HEK293 (cell line): ENCODE results near the gene FAM120C.
A peak's percentile ranks its signal among the peaks of the same experiment; 100 is the strongest.

Experiments
- CTCF ChIA-PET: fragments of 350-600 bp; formaldehyde crosslinking; extraction: SDS; loops from one replicate; lab custom pipeline; 2021; ENCODE audit warnings: antibody characterized with exemption; lab: Yijun Ruan, JAX
- POLR2A ChIA-PET: fragments of 300-600 bp; formaldehyde crosslinking; extraction: SDS; loops from one replicate; lab custom pipeline; 2020; ENCODE audit warnings: antibody characterized with exemption, inconsistent platforms; lab: Yijun Ruan, JAX
- H3K27ac ChIP-seq: fragments of 200-500 bp; sonication (Bioruptor generic); 2 replicates; pipeline ENCODE4 v1.5.1; 2014; ENCODE audit warnings: low read depth, low read length, control low read depth, inconsistent platforms; ENCODE audit errors: extremely low read depth
- H3K36me3 ChIP-seq, 2 experiments: fragments of 200-500 bp in 1 of 2; sonication (Bioruptor generic) in 1 of 2; 1 replicate in 1 of 2; 2 replicates in 1 of 2; pipeline ENCODE4 v1.5.1; 2014 to 2017; ENCODE audit warnings: inconsistent platforms in 2 of 2, low read length in 2 of 2; ENCODE audit not compliant: control insufficient read depth in 2 of 2, insufficient read depth in 1 of 2
- H3K4me1 ChIP-seq: fragments of 200-500 bp; sonication (Bioruptor generic); 2 replicates; pipeline ENCODE4 v1.5.1; 2014; ENCODE audit warnings: mild to moderate bottlenecking, low read length, inconsistent platforms; ENCODE audit not compliant: control insufficient read depth, insufficient read depth
- H3K4me3 ChIP-seq: 2 replicates; pipeline ENCODE4 v1.5.1; 2011; ENCODE audit warnings: low read depth, mild to moderate bottlenecking, control low read depth, low read length, moderate library complexity
- H3K9me3 ChIP-seq: fragments of 200-500 bp; sonication (Bioruptor generic); 2 replicates; pipeline ENCODE4 v1.5.1; 2014; ENCODE audit warnings: low read depth, low read length, inconsistent platforms; ENCODE audit not compliant: control insufficient read depth, insufficient read depth
- BCL11A ChIP-seq: fragments of 450-650 bp; formaldehyde crosslinking; IDR thresholded peaks from 2 replicates; pipeline ENCODE4 v1.5.1; 2016; ENCODE audit warnings: low read depth, missing biosample characterization, missing genetic modification characterization
- MZF1 ChIP-seq: fragments of 450-650 bp; formaldehyde crosslinking; IDR thresholded peaks from 2 replicates; pipeline ENCODE4 v1.5.1; 2017; ENCODE audit warnings: missing biosample characterization, missing genetic modification characterization, borderline replicate concordance
- SCRT1 ChIP-seq: fragments of 450-650 bp; formaldehyde crosslinking; IDR thresholded peaks from 2 replicates; pipeline ENCODE4 v1.5.1; 2016; ENCODE audit warnings: missing biosample characterization, missing genetic modification characterization, borderline replicate concordance
- SP2 ChIP-seq: fragments of 450-650 bp; formaldehyde crosslinking; IDR thresholded peaks from 2 replicates; pipeline ENCODE4 v1.5.1; 2016; ENCODE audit warnings: missing biosample characterization, missing genetic modification characterization
- YY1 ChIP-seq: fragments of 450-650 bp; formaldehyde crosslinking; IDR thresholded peaks from 2 replicates; pipeline ENCODE4 v1.5.1; 2018; ENCODE audit warnings: missing biosample characterization, missing genetic modification characterization
- YY2 ChIP-seq: fragments of 450-650 bp; formaldehyde crosslinking; IDR thresholded peaks from 2 replicates; pipeline ENCODE4 v1.5.1; 2016; ENCODE audit warnings: missing biosample characterization, missing genetic modification characterization
- ZBTB1 ChIP-seq: fragments of 450-650 bp; formaldehyde crosslinking; IDR thresholded peaks from 2 replicates; pipeline ENCODE4 v1.5.1; 2016; ENCODE audit warnings: missing biosample characterization, missing genetic modification characterization
- ZBTB17 ChIP-seq: fragments of 450-650 bp; formaldehyde crosslinking; IDR thresholded peaks from 2 replicates; pipeline ENCODE4 v1.5.1; 2016; ENCODE audit warnings: missing biosample characterization, missing genetic modification characterization
- ZBTB21 ChIP-seq: fragments of 450-650 bp; formaldehyde crosslinking; IDR thresholded peaks from 2 replicates; pipeline ENCODE4 v1.5.1; 2017; ENCODE audit warnings: missing biosample characterization, missing genetic modification characterization
- ZBTB48 ChIP-seq: fragments of 450-650 bp; formaldehyde crosslinking; IDR thresholded peaks from 2 replicates; pipeline ENCODE4 v1.5.1; 2016; ENCODE audit warnings: missing biosample characterization, missing genetic modification characterization
- ZFP41 ChIP-seq: fragments of 450-650 bp; formaldehyde crosslinking; IDR thresholded peaks from 2 replicates; pipeline ENCODE4 v1.5.1; 2016; ENCODE audit warnings: missing biosample characterization, missing genetic modification characterization, borderline replicate concordance
- ZNF169 ChIP-seq: fragments of 450-650 bp; formaldehyde crosslinking; IDR thresholded peaks from 2 replicates; pipeline ENCODE4 v1.5.1; 2016; ENCODE audit warnings: missing biosample characterization, missing genetic modification characterization
- ZNF2 ChIP-seq: fragments of 450-650 bp; formaldehyde crosslinking; IDR thresholded peaks from 2 replicates; pipeline ENCODE4 v1.5.1; 2016; ENCODE audit warnings: missing biosample characterization, missing genetic modification characterization
- ZNF221 ChIP-seq: fragments of 450-650 bp; formaldehyde crosslinking; IDR thresholded peaks from 2 replicates; pipeline ENCODE4 v1.5.1; 2017; ENCODE audit warnings: missing biosample characterization, missing genetic modification characterization, borderline replicate concordance
- ZNF223 ChIP-seq: fragments of 450-650 bp; formaldehyde crosslinking; IDR thresholded peaks from 2 replicates; pipeline ENCODE4 v1.5.1; 2016; ENCODE audit warnings: missing biosample characterization, missing genetic modification characterization
- ZNF24 ChIP-seq: fragments of 450-650 bp; formaldehyde crosslinking; IDR thresholded peaks from 2 replicates; pipeline ENCODE4 v1.5.1; 2016; ENCODE audit warnings: missing biosample characterization, missing genetic modification characterization
- ZNF341 ChIP-seq: fragments of 450-650 bp; formaldehyde crosslinking; IDR thresholded peaks from 2 replicates; pipeline ENCODE4; 2016; ENCODE audit warnings: low read depth, missing biosample characterization, missing genetic modification characterization
- ZNF354C ChIP-seq: fragments of 450-650 bp; formaldehyde crosslinking; IDR thresholded peaks from 2 replicates; pipeline ENCODE4 v1.5.1; 2016; ENCODE audit warnings: missing biosample characterization, missing genetic modification characterization, low read depth, borderline replicate concordance
- ZNF423 ChIP-seq: fragments of 450-650 bp; formaldehyde crosslinking; IDR thresholded peaks from 2 replicates; pipeline ENCODE4 v1.5.1; 2016; ENCODE audit warnings: missing biosample characterization, missing genetic modification characterization
- ZNF473 ChIP-seq: fragments of 450-650 bp; formaldehyde crosslinking; IDR thresholded peaks from 2 replicates; pipeline ENCODE4 v1.5.1; 2017; ENCODE audit warnings: missing biosample characterization, missing genetic modification characterization
- ZNF530 ChIP-seq: fragments of 450-650 bp; formaldehyde crosslinking; IDR thresholded peaks from 2 replicates; pipeline ENCODE4 v1.5.1; 2016; ENCODE audit warnings: low read depth, missing biosample characterization, missing genetic modification characterization
- ZNF560 ChIP-seq: fragments of 450-650 bp; formaldehyde crosslinking; IDR thresholded peaks from 2 replicates; pipeline ENCODE4 v1.5.1; 2017; ENCODE audit warnings: missing biosample characterization, missing genetic modification characterization, borderline replicate concordance
- ZNF610 ChIP-seq: fragments of 450-650 bp; formaldehyde crosslinking; IDR thresholded peaks from 2 replicates; pipeline ENCODE4 v1.5.1; 2016; ENCODE audit warnings: missing biosample characterization, missing genetic modification characterization, borderline replicate concordance
- ZNF629 ChIP-seq: fragments of 450-650 bp; formaldehyde crosslinking; IDR thresholded peaks from 2 replicates; pipeline ENCODE4 v1.5.1; 2017; ENCODE audit warnings: missing biosample characterization, missing genetic modification characterization
- ZNF664 ChIP-seq: fragments of 450-650 bp; formaldehyde crosslinking; IDR thresholded peaks from 2 replicates; pipeline ENCODE4 v1.5.1; 2016; ENCODE audit warnings: missing biosample characterization, missing genetic modification characterization
- ZNF701 ChIP-seq: fragments of 450-650 bp; formaldehyde crosslinking; IDR thresholded peaks from 2 replicates; pipeline ENCODE4 v1.5.1; 2016; ENCODE audit warnings: missing biosample characterization, missing genetic modification characterization
- ZNF707 ChIP-seq: fragments of 450-650 bp; formaldehyde crosslinking; IDR thresholded peaks from 2 replicates; pipeline ENCODE4 v1.5.1; 2016; ENCODE audit warnings: missing biosample characterization, missing genetic modification characterization
- ZNF747 ChIP-seq: fragments of 450-650 bp; formaldehyde crosslinking; IDR thresholded peaks from 2 replicates; pipeline ENCODE4 v1.5.1; 2016; ENCODE audit warnings: missing biosample characterization, missing genetic modification characterization
- ZNF768 ChIP-seq: fragments of 450-650 bp; formaldehyde crosslinking; IDR thresholded peaks from 2 replicates; pipeline ENCODE4 v1.5.1; 2018; ENCODE audit warnings: missing biosample characterization, mild to moderate bottlenecking, missing genetic modification characterization
- TF ChIP-seq, protein P1 (sequence below): fragments of 450-650 bp; formaldehyde crosslinking; IDR thresholded peaks from 2 replicates; pipeline ENCODE4 v1.5.1; 2016; ENCODE audit warnings: missing biosample characterization, missing genetic modification characterization, low read depth
- TF ChIP-seq, protein P2 (sequence below): fragments of 450-650 bp; formaldehyde crosslinking; optimal IDR thresholded peaks from 2 replicates; pipeline ENCODE3; 2016; ENCODE audit warnings: missing biosample characterization, mild to moderate bottlenecking, missing genetic modification characterization
- TF ChIP-seq, protein P3 (sequence below): fragments of 450-650 bp; formaldehyde crosslinking; IDR thresholded peaks from 2 replicates; pipeline ENCODE4 v1.5.1; 2017; ENCODE audit warnings: missing biosample characterization, missing genetic modification characterization

The FAM120C gene

DNA sequence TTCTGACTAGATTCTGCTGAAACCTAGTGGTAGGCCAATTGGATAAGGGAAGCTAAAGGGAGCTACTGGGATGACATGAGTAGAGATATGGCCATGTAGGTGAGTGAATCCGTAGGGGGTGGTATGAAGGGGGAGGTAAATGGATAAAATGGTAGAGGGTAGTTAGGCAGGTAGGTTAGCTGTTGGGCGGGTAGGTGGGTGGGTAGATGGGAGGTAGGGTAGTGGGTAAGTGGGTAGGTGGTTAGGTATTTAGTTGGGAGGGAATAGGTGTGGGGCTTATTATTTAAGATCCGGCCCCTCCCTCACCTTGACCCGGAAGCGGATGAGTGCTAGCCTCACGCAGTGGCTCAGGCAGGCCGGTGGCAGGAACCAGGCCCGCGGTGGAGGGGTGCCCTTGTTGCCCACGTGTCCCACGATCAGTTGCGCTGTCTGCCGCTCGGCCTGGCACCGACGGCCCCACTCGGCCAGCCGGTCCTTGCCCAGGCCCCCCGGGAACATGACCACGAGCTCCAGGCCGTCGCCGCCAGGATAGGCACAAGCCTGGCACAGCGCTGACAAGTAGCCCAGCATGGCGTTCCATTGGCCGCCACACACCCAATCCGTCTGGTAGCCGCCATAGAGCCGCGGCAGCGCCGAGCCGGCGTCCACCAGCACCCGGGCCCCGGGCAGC lies 725 bp downstream of the FAM120C start (continued):
- TF ChIP-seq, protein P1, sequence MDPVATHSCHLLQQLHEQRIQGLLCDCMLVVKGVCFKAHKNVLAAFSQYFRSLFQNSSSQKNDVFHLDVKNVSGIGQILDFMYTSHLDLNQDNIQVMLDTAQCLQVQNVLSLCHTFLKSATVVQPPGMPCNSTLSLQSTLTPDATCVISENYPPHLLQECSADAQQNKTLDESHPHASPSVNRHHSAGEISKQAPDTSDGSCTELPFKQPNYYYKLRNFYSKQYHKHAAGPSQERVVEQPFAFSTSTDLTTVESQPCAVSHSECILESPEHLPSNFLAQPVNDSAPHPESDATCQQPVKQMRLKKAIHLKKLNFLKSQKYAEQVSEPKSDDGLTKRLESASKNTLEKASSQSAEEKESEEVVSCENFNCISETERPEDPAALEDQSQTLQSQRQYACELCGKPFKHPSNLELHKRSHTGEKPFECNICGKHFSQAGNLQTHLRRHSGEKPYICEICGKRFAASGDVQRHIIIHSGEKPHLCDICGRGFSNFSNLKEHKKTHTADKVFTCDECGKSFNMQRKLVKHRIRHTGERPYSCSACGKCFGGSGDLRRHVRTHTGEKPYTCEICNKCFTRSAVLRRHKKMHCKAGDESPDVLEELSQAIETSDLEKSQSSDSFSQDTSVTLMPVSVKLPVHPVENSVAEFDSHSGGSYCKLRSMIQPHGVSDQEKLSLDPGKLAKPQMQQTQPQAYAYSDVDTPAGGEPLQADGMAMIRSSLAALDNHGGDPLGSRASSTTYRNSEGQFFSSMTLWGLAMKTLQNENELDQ (tag by site-specific recombination): no peak
- TF ChIP-seq ZBTB17 (tag by site-specific recombination) (peak; percentile 80), ZBTB48 (tag by site-specific recombination) (no peak), ZNF24 (tag by site-specific recombination) (no peak), ZNF530 (tag by site-specific recombination) (no peak), ZNF341 (peak; percentile 42; the same call in 1 of the 2 replicates), ZFP41 (tag by site-specific recombination) (no peak), ZNF354C (tag by site-specific recombination) (no peak), YY1 (tag by site-specific recombination) (no peak), ZBTB21 (tag by site-specific recombination) (0 out of 2 replicates have a peak, but pooled peaks have one; percentile 44), ZNF221 (tag by site-specific recombination) (no peak), ZNF629 (tag by site-specific recombination) (0 out of 2 replicates have a peak, but pooled peaks have one; percentile 28), ZNF747 (no peak), ZNF169 (tag by site-specific recombination) (no peak)

DNA sequence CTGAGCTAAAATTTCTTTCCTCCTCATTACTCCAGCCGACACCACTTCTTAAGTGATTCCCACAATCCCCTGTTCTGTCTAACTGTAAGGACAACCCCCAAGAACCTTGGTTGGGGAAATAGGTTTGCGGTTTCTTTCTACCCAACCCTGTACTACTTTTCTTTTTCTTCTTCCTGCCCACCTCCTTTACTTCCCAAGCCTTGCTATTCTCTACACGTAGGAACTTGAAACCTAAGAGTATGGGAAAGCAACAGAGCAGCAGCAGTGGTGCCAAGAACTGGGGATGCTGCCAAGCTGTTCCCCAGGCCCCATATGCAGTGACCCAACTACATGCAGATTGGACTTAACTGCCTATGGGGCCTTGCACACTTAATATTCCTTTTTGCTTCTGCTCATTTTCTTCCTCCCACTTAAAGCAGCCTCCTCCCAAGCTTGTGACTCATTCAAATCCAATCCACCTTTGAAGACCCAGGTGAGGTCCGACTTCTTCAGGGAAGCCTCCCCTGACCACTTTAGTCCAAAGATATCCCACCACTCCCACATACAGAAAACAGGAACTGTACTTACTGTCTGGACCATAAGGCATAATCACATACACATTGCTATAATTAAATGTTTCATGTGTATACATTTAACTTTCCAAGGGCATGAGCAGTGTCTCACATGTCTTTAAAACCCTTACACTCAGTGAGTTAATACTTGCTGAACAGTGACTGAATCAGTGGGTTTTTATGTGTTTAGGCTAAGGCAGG lies 1.7 kb downstream of the FAM120C start:
- ChIA-PET POLR2A (interaction anchor here (0.6 to 4.1 kb wide), 3 partner anchors 10 to 137 kb away, joined by 3 to 36 read pairs (median 4); partner anchors contain the start of gene PHF8), CTCF (interaction anchor here (0.6 to 0.8 kb wide), 2 partner anchors 906 to 995 kb away, joined by 3 read pairs; no protein-coding TSS in a partner anchor)
- Histone ChIP-seq H3K36me3 (peaks cover 0 to 6% of the 10 kb centered on the region in 2 experiments; a peak in 1 of 3 replicates), H3K9me3 (no peaks in the 10 kb centered on the region), H3K4me3 (peak overlapping the region; percentile 67), H3K27ac (no peak overlapping the region), H3K4me1 (peaks cover 5% of the 10 kb centered on the region; the same call in 1 of the 2 replicates)
- no peak for TF ChIP-seq ZBTB21 (tag by site-specific recombination)
- no peak for TF ChIP-seq ZNF423
- no peak for TF ChIP-seq ZNF223 (tag by site-specific recombination)
- TF ChIP-seq, protein P2, sequence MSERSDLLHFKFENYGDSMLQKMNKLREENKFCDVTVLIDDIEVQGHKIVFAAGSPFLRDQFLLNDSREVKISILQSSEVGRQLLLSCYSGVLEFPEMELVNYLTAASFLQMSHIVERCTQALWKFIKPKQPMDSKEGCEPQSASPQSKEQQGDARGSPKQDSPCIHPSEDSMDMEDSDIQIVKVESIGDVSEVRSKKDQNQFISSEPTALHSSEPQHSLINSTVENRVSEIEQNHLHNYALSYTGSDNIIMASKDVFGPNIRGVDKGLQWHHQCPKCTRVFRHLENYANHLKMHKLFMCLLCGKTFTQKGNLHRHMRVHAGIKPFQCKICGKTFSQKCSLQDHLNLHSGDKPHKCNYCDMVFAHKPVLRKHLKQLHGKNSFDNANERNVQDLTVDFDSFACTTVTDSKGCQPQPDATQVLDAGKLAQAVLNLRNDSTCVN (tag by site-specific recombination): no peak
- TF ChIP-seq ZNF707: no peak
- peak; percentile 19; the same call in 1 of the 2 replicates for TF ChIP-seq SP2
- TF ChIP-seq ZNF610 (tag by site-specific recombination): no peak
- TF ChIP-seq ZNF560: no peak
- peak; percentile 61; the same call in 1 of the 2 replicates for TF ChIP-seq MZF1 (tag by site-specific recombination)
- TF ChIP-seq ZNF768 (tag by site-specific recombination): no peak
- TF ChIP-seq ZNF664 (tag by site-specific recombination): no peak
- TF ChIP-seq ZBTB1: no peak
- no peak for TF ChIP-seq ZNF24 (tag by site-specific recombination)
- TF ChIP-seq SCRT1: no peak
- TF ChIP-seq YY2 (tag by site-specific recombination): no peak
- no peak for TF ChIP-seq ZNF701 (tag by site-specific recombination)
- TF ChIP-seq BCL11A (tag by site-specific recombination): no peak
- TF ChIP-seq ZNF2 (tag by site-specific recombination): no peak
- TF ChIP-seq, protein P3, sequence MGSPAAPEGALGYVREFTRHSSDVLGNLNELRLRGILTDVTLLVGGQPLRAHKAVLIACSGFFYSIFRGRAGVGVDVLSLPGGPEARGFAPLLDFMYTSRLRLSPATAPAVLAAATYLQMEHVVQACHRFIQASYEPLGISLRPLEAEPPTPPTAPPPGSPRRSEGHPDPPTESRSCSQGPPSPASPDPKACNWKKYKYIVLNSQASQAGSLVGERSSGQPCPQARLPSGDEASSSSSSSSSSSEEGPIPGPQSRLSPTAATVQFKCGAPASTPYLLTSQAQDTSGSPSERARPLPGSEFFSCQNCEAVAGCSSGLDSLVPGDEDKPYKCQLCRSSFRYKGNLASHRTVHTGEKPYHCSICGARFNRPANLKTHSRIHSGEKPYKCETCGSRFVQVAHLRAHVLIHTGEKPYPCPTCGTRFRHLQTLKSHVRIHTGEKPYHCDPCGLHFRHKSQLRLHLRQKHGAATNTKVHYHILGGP (tag by site-specific recombination): no peak
- TF ChIP-seq ZNF473: no peak
